Activated T-helper 1 cell treated with anti-CD3 and anti-CD28 coated beads, Interleukin-12 subunit alpha, Interleukin-12 subunit beta, Interleukin-2, Interleukin-4 antibody, amounts not matched to agents 30 ng/mL and 10 ng/mL and 1 ng/mL, durations not matched to agents 14 hours and 24 hours and 36 hours (primary cell): ENCODE data around the gene N4BP2L1. TPM values are rescaled to one million over a fixed set of nuclear protein-coding genes. Genes with fewer than 3 reads are reported as not detected.
A peak's percentile ranks its signal among the peaks of the same experiment; 100 is the strongest.

ENCODE experiments used
- DNase-seq: peaks from one replicate; pipeline ENCODE4 v3.0.0; 2021; ENCODE audit warnings: low spot score
- H3K27ac Mint-ChIP-seq: one replicate; pipeline ENCODE4 v1.8.0; 2021; ENCODE audit warnings: mild to moderate bottlenecking, mixed read lengths
- H3K27me3 Mint-ChIP-seq: one replicate; pipeline ENCODE4 v1.8.0; 2022; ENCODE audit warnings: mild to moderate bottlenecking, moderate library complexity, mixed read lengths; ENCODE audit not compliant: insufficient read depth
- H3K36me3 Mint-ChIP-seq: one replicate; pipeline ENCODE4 v1.8.0; 2021; ENCODE audit warnings: low read depth, mixed read lengths
- H3K4me1 Mint-ChIP-seq: one replicate; pipeline ENCODE4 v1.8.0; 2021; ENCODE audit warnings: low read depth, mixed read lengths
- H3K4me3 Mint-ChIP-seq: one replicate; pipeline ENCODE4 v1.8.0; 2021; ENCODE audit warnings: mild to moderate bottlenecking, moderate library complexity, mixed read lengths
- H3K9me3 Mint-ChIP-seq: one replicate; pipeline ENCODE4 v1.8.0; 2021; ENCODE audit warnings: mixed read lengths
- intact Hi-C: fragments of 100-400 bp; cut with micrococcal nuclease; formaldehyde crosslinking; loops from one replicate; pipeline ENCODE4 v1.15.1; 2024
- total RNA-seq: library from RNA; stranded (reverse); gene quantifications from 2 replicates; pipeline ENCODE4 v1.2.3, GENCODE V29; 2022

N4BP2L1 gene
- total RNA-seq = 17.7 and 20.0 TPM in 2 replicates

DNA sequence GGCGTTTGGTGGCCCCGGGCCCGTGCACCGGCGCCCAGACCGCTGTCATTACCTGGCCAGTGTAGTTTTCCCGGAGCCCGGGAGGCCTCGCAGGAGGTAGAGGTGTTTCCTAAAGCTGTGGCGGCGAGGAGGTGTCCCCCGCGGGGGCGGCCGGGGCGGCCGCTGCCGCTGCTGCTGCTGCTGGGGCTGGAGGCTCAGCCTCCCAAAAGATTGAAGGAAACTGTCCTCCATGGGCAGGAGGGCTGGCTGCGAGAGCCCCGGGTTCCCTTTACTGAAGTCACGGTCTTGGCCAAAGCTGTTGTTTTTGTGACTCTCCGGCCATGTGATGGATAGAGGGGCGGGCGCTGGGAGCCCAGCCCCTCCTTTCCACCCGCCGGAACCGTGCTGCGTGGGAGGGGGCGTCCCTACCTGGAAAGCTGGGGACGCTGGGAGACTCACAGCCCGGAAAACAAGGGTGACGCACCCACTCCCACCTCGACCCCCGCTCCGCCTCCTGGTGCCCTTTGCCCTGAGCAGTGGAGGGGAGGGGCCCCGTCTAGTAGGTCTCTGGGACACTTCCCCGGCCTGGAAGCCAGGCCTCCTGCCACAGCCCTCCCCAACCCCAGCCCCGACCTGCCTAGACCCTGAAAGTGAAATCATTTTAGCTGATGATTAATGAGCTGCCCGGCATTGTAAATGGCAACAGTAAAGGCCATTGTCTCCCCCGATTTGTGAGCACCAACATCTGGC is at the start of gene N4BP2L1:
N4BP2L1 (minus strand) TSS at position 279 of the 729 bp plus-strand sequence; CDS start at position 231, 48 bp downstream.
- Mint-ChIP-seq H3K36me3 (peaks cover 31% of the 10 kb centered on the region), H3K4me3 (peak within 1 kb of the TSS; percentile 97), H3K27ac (peak within 1 kb of the TSS; percentile 98), H3K4me1 (peaks cover 53% of the 10 kb centered on the region), H3K9me3 (peaks cover 2% of the 10 kb centered on the region), H3K27me3 (no peaks in the 10 kb centered on the region)
- intact Hi-C loops = loop anchor here (1.0 to 5.0 kb wide), 14 partner anchors 20 to 1729 kb away; partner anchors contain the start of genes BRCA2, FRY, HSPH1 and N4BP2L2
- peak; percentile 74 for DNase-seq

DNA sequence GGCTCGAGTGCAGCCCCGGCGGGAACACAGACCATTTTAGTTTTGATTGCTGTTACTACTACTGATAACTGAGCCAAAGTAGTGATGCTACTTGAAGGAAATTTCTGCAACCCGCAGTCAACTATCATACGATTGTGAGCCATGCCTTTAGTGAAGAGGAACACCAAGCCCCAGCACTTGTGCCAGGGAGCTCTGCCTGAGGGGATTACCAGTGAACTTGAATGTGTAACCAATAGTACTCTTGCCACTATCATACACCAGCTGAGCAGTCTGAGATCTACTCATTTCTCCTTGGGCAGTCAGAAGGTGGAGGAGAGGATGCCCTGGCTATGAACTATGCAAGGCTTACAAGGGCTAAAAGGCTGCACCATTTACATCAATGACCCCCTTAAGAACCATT is 49.0 kb upstream of the N4BP2L1 start:
- intact Hi-C loops = no loop called here
- Mint-ChIP-seq H3K27ac (no peak overlapping the region), H3K36me3 (no peaks in the 10 kb centered on the region), H3K9me3 (no peaks in the 10 kb centered on the region), H3K27me3 (no peaks in the 10 kb centered on the region), H3K4me3 (no peak overlapping the region), H3K4me1 (peaks cover 7% of the 10 kb centered on the region)
- no peak for DNase-seq

- Mint-ChIP-seq H3K4me3 (no peak overlapping the region), H3K4me1 (peaks cover 14% of the 10 kb centered on the region), H3K27me3 (no peaks in the 10 kb centered on the region), H3K27ac (no peak overlapping the region), H3K9me3 (no peaks in the 10 kb centered on the region), H3K36me3 (no peaks in the 10 kb centered on the region)
- no peak for DNase-seq
- intact Hi-C loops = no loop called here
These were observed 48.2 kb upstream of the N4BP2L1 start for GRCh38 chr13:32476021-32476731.

DNA sequence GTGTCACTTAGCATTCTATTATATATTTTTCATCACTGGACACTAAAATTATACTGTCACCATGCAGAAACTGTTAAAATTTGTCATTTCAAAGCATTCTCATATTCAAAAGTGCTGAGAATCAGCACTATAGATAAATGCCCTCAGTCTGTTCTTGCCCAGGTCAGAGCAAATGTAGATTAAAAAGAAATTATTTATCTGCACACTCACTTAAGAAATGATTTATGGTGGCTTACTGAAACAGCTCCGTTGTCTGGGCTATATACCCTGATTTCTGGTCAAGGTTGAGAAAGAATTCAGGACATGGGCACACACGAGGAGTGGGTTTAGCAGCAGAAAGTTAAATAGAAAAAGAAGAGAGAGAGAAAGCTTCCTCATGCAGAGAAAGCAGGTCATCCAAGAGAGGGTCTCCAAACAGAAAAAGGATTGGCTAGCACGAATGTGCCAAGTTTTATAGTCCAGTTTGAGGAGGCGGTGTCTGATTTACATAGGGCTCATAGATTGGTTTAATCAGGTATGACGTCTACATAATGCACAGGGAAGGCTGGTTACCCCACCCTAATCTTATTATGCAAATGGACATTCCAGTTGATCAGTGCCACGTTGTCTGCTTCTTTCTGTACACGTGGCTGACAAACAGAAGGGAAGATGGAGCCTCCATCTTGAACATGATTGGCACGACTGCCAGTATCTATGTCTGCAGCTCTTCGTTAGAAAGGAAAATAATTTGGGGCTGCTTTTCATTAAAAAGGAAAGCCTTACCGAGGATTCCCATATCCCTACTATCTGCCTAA is 47.3 kb upstream of the N4BP2L1 start:
- no peak overlapping the region for H3K4me3 Mint-ChIP-seq
- intact Hi-C loops = no loop called here
- no peak overlapping the region for H3K27ac Mint-ChIP-seq
- no peak for DNase-seq
- H3K4me1 Mint-ChIP-seq = peaks cover 20% of the 10 kb centered on the region
- H3K27me3 Mint-ChIP-seq = no peaks in the 10 kb centered on the region
- no peaks in the 10 kb centered on the region for H3K36me3 Mint-ChIP-seq
- no peaks in the 10 kb centered on the region for H3K9me3 Mint-ChIP-seq

DNA sequence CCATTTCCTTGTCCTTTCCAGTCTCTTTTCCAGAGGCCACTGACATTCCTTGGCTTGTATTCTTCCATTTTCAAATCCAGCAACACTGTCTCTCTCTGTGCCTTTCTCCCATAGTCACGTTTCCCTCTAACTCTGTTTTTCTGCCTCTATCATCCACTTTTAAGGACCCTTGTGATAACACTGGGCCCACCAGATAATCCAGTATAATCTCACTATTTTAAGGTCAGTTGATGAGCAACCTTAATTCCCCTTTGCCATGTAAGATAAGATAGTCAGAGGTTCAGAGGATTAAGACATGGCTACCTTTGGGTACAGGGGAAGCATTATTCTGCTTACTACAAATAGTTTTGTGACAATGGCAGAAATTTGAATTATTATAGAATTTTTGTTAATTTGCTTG is 45.7 kb upstream of the N4BP2L1 start:
- intact Hi-C loops = loop anchor here (2.0 kb wide), 1 partner anchor 65 kb away; the partner anchor contains the start of gene N4BP2L2

DNA sequence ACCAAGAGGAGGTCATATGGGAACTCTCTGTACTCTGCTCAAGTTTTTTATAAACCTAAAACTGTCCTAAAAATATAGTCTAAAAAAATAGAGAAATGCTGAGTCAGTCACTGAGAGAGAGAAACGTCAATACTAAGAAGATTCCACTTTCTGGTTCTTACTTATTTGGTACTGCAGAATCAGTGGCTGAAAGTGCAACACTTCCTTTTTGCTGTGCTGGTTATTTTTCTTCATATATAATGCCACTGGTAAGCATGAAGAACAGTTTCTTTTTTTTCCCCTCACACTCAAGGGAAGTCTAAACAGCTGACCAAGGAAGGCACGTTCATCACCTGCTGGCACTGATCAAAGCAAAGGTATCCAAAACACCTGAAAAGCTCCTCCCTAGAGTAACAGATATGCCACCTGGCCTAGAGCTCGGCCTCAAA is 44.3 kb upstream of the N4BP2L1 start:
- Mint-ChIP-seq H3K9me3 (no peaks in the 10 kb centered on the region), H3K27ac (peak overlapping the region; percentile 82), H3K36me3 (no peaks in the 10 kb centered on the region), H3K4me1 (peaks cover 20% of the 10 kb centered on the region), H3K4me3 (no peak overlapping the region), H3K27me3 (no peaks in the 10 kb centered on the region)
- intact Hi-C loops = loop anchor here (2.0 kb wide), 1 partner anchor 67 kb away; the partner anchor contains the start of gene N4BP2L2
- DNase-seq = no peak

More for the DNA sequence above, 45.7 kb upstream of the N4BP2L1 start:
- no peak for DNase-seq
- H3K27me3 Mint-ChIP-seq = no peaks in the 10 kb centered on the region
- H3K27ac Mint-ChIP-seq = peak overlapping the region; percentile 35
- H3K36me3 Mint-ChIP-seq = no peaks in the 10 kb centered on the region
- H3K9me3 Mint-ChIP-seq = no peaks in the 10 kb centered on the region
- H3K4me1 Mint-ChIP-seq = peaks cover 20% of the 10 kb centered on the region
- no peak overlapping the region for H3K4me3 Mint-ChIP-seq

DNA sequence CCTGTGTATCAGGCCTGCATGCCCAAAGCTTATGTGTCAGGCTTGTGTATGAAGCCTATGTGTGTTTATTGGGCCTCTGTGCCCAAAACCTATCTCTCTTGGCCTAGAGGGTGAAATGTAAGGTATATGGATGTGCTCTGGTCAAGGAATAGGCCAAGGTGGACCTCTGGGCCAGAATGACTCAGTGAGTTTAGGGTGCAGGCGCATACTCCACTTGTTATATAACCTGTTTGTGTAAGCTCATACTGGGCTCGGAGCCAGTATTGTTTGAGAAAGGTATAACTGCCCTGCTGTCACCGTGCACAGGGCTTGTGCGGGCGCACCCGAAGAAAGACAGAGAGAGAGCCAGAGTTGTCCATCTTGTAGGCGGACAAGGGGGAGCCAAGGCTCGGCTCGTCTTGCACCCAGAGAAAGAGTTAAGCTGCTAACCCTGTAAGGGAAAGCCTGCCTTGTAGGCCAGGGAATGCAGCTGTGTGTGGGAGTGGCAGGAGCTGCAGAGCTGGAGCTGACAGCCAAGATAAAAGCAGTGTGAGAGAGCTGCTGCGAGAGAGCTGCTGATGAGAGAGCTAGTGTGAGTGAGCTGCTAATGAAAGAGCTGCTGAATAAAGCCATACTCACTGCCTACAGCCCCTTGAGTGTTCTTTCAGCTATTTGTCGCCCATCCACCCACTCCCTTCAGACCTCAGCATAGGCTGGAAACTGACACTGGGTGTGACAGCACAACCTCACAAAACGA is 43.4 kb upstream of the N4BP2L1 start:
- Mint-ChIP-seq H3K4me3 (no peak overlapping the region), H3K36me3 (no peaks in the 10 kb centered on the region), H3K4me1 (peaks cover 20% of the 10 kb centered on the region), H3K27me3 (no peaks in the 10 kb centered on the region), H3K27ac (peak overlapping the region; percentile 82), H3K9me3 (no peaks in the 10 kb centered on the region)
- intact Hi-C loops = no loop called here
- DNase-seq = no peak

DNA sequence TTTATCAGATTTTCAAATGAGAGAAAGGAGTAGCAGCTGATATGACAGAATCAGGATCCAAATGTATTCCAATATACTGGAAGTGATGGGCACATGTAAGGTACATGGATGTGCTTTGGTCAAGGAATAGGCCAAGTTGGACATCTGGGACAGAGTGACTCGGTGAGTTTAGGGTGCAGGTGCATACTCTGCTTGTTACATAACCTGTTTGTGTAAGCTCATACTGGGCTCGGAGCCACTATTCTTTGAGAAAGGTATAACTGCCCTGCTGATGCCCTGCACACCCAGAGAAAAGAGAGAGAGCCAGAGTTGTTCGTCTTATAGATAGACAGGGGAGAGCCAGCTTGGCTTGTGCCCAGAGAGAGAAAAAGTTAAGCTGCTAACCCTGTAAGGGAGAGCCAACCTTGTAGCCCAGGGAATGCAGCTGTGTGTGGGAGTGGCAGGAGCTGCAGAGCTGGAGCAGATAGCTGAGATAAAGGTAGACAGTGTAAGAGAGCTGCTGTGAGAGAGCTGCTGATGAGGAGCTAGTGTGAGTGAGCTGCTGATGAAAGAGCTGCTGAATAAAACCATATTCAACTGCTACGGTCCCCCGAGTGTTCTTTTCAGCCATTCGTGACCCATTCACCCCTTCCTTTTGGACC is 40.7 kb upstream of the N4BP2L1 start:
- Mint-ChIP-seq H3K27me3 (no peaks in the 10 kb centered on the region), H3K4me1 (peaks cover 20% of the 10 kb centered on the region), H3K4me3 (no peak overlapping the region), H3K27ac (no peak overlapping the region), H3K36me3 (peaks cover 3% of the 10 kb centered on the region), H3K9me3 (no peaks in the 10 kb centered on the region)
- intact Hi-C loops = no loop called here
- DNase-seq = no peak

DNA sequence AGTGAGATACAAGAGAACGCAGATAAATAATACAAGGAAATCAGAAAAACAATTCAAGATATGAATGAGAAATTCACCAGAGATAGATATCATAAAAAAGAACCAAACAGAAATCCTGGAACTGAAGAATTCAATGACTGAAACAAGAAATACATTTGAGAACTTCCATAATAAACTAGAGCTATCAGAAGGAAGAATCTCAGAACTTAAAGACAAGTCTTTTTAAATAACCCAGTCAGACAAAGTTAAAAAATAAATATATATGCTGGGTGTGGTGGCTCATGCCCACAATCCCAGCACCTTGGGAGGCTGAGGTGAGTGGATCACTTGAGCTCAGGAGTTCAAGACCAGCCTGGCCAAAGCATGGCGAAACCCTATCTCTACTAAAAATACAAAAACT is 28.7 kb upstream of the N4BP2L1 start:
- Mint-ChIP-seq H3K27ac (no peak overlapping the region), H3K4me3 (no peak overlapping the region), H3K36me3 (peaks cover 22% of the 10 kb centered on the region), H3K27me3 (no peaks in the 10 kb centered on the region), H3K9me3 (peaks cover 48% of the 10 kb centered on the region), H3K4me1 (peaks cover 21% of the 10 kb centered on the region)
- DNase-seq = no peak
- intact Hi-C loops = no loop called here

- Mint-ChIP-seq H3K4me1 (peaks cover 21% of the 10 kb centered on the region), H3K27me3 (no peaks in the 10 kb centered on the region), H3K4me3 (no peak overlapping the region), H3K27ac (no peak overlapping the region), H3K36me3 (peaks cover 20% of the 10 kb centered on the region), H3K9me3 (peaks cover 40% of the 10 kb centered on the region)
- intact Hi-C loops = no loop called here
- no peak for DNase-seq
These were observed 27.6 kb upstream of the N4BP2L1 start for GRCh38 chr13:32455594-32455903.

GRCh38 chr13:32454886-32455593 is 27.1 kb upstream of the N4BP2L1 start:
- no peaks in the 10 kb centered on the region for H3K27me3 Mint-ChIP-seq
- intact Hi-C loops = no loop called here
- H3K4me1 Mint-ChIP-seq = peaks cover 21% of the 10 kb centered on the region
- no peak for DNase-seq
- peaks cover 38% of the 10 kb centered on the region for H3K9me3 Mint-ChIP-seq
- no peak overlapping the region for H3K4me3 Mint-ChIP-seq
- no peak overlapping the region for H3K27ac Mint-ChIP-seq
- peaks cover 19% of the 10 kb centered on the region for H3K36me3 Mint-ChIP-seq
